ENCODE measurements around the gene PTGS1.
"Not testable (repeated sequence)": the region's sequence is repeated elsewhere in the genome, so short reads cannot be mapped to it uniquely, and the experiment has no call there.

PTGS1 gene

DNA sequence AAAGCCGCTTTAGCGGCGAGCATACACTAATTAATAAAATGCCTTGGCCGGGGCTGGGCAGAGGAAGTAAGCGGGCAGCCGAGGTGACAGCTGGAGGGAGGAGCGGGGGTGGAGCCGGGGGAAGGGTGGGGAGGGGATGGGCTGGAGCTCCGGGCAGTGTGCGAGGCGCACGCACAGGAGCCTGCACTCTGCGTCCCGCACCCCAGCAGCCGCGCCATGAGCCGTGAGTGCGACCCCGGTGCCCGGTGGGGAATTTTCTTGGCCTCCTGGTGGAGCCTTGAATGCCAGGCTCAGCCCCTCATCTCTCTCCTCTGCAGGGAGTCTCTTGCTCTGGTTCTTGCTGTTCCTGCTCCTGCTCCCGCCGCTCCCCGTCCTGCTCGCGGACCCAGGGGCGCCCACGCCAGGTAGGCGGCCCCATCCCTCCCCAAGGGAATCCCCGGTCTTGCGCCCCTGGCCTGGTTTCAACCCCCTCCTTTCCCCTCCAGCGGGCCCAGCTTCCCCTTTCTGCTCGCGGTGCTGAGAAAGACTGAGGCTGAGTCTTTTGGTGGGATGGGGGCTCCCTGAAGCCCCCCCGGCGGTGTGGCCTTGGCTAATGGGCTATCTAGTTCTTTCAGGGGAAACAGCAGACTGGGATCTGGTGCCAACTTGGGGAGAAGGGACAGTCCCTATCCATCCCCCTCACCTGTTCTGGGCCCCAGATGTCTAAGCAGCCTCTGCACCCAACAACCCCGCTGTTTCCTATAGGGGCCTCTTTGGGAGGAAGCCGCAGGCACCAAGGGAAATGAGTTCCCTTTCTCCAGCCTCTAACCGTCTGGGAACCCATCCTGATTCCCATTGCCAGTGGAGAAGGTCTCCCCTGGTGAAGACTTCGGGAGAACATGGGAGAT, at the start of gene PTGS1:
Gene PTGS1 (plus strand): TSS at position 156 of the 887 bp plus-strand sequence. CDS start 61 bp downstream, at position 217.
- no peak for DNase-seq (ENCODE audit: low spot score)

DNA sequence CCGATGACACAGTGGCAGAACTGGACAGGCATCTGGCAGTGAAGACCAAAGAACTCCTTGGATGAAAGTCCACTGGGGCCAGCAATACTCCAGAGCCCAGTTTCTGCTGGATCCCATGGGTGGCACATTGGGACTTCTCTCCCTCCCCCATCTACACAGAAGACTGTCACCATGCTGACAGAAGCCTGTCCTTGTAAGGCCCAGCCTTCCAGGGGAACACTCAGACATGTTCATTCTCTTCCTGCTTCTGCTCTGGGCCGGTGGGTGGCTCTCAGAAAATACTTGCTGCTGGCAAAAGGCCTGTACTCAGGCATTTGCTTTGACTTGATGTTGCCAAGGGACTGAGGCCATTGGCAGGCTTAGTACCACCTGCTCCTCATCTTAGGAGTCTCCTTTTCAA, 48.3 kb upstream of the PTGS1 start:
- no peak for DNase-seq (ENCODE audit: low spot score)

DNA sequence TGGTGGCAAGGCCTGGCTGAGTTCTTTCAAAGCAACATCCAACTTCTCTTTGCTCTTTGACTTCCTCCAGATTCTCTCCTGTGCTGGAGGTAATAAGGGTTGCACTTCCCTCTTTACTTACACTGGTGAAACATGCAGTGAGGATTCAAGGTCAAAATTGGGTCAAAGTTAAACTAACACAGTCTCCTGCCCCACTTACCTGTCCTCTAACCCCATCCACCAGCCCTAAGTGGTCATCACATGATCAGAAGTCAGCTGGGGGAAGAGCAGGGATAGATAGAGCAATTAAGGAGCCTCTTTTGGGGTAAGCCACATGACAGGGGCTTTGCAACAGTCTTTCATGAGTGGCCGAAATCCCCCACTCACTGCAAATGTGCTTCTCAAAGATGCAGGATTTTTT, 46.2 kb upstream of the PTGS1 start:
- not testable (repeated sequence) for DNase-seq (ENCODE audit: low spot score)

- DNase-seq (ENCODE audit: low spot score): no peak
Measured at GRCh38 chr9:122325124-122325523, 45.7 kb upstream of the PTGS1 start.

DNA sequence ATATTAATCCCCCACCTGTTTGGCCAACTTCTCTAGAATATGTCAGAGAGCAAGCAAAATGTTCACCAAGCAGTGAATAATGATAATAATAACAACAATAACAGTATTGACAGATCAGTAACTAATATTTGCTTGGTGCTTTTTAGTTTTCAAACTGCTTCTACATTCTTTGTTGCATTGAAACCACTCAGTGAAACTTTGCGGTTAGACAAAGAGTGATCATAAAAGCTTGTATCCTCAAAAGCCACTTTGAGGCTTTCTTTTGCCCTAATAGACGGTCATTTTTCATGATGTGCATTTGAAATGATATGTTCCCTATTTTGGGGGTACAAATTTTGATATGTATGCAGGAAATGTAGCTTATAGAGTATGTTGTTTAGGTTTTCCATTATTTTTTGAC, 43.6 kb upstream of the PTGS1 start:
- no peak for DNase-seq (ENCODE audit: low spot score)

- DNase-seq (ENCODE audit: low spot score): no peak
Measured at GRCh38 chr9:122329597-122329996, 41.2 kb upstream of the PTGS1 start.

DNA sequence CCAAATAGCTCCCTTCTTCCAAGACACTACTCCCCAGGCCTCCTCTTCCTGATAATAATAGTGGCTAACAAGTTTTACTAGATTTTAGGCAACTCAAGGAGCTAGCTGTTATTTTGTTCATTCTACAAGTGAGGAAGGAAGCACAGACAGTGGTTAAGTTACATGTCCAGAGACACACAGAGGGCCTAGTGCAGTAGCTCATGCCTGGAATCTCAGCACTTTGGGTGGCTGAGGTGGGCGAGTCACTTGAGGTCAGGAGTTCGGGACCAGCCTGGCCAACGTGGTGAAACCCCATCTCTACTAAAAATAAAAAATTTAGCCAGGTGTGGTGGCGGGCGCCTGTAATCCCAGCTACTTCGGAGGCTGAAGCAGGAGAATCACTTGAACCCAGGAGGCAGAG, 40.4 kb upstream of the PTGS1 start:
- DNase-seq (ENCODE audit: low spot score): not testable (repeated sequence)

DNA sequence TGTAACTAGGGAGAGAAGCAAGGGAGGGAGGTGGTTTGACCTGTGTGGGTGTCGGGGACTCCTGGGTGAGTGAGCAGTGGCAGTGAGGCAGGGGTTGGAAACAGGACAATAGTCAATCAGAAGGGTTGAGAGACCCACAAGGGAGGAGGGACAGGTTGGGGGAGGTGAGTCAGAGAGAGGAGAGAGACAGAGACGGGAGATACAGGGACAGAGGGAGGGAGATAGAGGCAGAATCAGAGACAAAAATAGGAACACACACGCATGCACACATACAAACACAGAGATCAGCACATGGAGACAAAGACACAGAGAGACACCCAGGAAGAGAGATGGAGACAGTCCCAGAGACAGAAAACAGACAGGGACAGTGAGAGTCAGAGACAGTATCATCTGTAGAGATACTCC, 39.3 kb upstream of the PTGS1 start:
- DNase-seq (ENCODE audit: low spot score): no peak

- DNase-seq (ENCODE audit: low spot score): no peak
Measured at GRCh38 chr9:122332083-122332482, 38.7 kb upstream of the PTGS1 start.

DNA sequence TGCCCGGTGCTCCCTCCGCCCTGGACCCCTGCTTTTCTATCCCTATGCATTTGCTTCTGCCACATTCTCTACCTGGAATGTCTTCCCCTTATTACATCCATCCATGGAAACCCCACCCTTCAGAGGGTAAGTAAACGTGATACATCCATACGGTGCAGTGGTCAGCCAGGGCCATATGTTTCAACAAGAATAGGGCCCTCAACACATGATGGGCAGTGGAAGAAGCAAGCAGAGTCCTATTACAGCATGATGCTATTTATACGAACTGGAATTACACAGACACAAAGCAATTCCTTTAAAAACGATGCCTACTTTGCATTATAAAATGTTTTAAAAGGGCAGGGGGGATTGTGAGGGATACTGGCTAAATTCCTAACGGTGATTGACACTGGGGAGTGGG, 38.2 kb upstream of the PTGS1 start:
- DNase-seq (ENCODE audit: low spot score): no peak

- no peak for DNase-seq (ENCODE audit: low spot score)
Measured at GRCh38 chr9:122333169-122333808, 37.5 kb upstream of the PTGS1 start.

DNA sequence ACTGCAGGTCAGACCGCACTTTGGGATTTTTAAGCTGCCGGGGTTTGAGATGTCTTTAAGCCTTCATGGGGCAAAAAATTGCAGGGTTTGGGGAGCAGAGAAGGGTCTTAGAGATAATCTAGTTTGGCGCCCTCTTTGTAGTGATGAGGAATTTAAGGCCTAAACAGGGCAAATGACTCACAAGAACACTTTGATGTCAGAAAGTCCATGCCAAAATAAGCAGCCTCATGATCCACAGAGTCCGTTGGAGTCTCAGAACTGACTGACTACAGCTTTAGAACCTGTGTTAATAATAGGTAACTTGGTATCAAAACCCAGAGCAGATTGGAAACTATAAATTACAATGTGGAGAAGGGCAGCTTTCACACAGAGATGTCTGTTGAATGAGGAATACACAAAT, 35.9 kb upstream of the PTGS1 start:
- DNase-seq (ENCODE audit: low spot score): no peak

DNA sequence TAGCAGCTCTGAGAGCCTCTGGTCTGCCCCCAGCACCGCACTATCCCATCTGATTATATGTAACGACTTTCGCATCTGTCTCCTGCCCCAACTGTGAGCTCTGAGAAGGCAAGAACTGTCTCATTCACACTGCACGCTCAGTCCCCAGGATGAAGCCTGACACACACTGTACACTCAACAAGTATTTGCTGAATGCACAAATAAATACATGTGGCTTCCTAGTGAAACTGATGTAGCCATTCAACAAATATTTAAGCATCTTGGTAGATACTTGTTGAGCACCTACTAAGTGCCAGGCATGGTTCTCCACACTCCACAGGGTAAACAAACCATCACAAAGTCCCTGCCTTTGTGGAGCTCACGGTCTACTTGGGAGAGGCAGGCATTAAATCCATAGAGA, 34.6 kb upstream of the PTGS1 start:
- no peak for DNase-seq (ENCODE audit: low spot score)

GRCh38 chr9:122336866-122337555, 33.8 kb upstream of the PTGS1 start:
- DNase-seq (ENCODE audit: low spot score): no peak

DNA sequence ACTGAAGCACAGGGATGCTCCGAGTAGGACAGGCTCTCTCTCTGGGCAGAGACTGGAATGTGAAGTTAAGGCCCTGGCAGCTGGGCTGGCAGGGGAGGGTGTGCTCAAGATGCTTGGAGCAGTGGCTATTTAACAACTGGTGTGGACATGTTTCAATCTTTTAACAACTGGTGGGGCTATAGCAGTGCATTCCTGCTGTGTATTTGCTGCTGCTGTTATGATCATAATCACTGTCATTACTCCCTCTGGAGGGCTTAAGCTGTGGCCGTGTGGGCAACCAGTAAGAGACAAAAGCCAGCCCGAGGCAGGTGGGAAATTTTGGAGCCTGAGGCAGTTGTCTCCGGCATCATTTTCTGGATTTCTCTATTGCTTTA, 33.3 kb upstream of the PTGS1 start:
- DNase-seq (ENCODE audit: low spot score): no peak

DNA sequence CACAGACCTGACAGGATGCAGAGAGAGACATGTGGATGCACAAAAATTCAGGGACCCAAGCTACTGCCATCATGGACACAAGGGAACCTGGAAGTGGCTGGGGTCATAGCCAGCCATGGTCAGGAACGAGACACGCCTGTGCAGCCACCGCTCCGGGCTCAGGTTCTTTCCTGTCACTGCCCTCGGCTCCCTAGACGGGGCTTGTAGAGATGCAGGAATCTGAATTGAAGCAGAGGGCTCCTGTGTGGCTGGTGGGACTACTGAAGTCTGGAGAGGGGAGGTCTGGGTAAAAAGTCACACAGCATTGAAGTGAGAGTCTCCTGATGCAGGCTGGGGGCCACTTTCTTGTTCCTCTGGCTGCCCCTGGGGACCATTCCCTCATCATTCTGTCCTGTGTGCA, 32.3 kb upstream of the PTGS1 start:
- no peak for DNase-seq (ENCODE audit: low spot score)

GRCh38 chr9:122338994-122339393, 31.8 kb upstream of the PTGS1 start:
- peak; percentile 42 for DNase-seq (ENCODE audit: low spot score)

DNA sequence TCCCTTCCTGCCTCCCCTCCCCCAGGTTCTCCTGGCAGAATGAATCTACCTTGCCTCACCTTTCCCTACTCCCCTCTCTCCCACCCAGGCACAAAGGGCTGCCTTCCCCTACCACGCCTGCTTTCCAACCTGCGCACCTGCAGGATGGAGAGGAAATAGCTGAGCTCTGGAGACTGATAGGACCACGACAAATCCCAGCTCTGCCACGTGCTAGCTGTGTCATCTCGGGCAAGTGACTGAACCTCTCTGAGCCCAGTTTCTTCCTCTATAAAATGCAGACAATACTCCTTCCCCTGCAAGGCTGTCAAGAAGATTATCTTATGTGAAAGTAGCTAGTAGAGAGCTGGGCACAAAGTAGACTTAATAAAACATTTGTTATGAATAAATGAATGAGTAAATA, 31.2 kb upstream of the PTGS1 start:
- DNase-seq (ENCODE audit: low spot score): no peak

- DNase-seq (ENCODE audit: low spot score): no peak
Measured at GRCh38 chr9:122340161-122340560, 30.7 kb upstream of the PTGS1 start.

DNA sequence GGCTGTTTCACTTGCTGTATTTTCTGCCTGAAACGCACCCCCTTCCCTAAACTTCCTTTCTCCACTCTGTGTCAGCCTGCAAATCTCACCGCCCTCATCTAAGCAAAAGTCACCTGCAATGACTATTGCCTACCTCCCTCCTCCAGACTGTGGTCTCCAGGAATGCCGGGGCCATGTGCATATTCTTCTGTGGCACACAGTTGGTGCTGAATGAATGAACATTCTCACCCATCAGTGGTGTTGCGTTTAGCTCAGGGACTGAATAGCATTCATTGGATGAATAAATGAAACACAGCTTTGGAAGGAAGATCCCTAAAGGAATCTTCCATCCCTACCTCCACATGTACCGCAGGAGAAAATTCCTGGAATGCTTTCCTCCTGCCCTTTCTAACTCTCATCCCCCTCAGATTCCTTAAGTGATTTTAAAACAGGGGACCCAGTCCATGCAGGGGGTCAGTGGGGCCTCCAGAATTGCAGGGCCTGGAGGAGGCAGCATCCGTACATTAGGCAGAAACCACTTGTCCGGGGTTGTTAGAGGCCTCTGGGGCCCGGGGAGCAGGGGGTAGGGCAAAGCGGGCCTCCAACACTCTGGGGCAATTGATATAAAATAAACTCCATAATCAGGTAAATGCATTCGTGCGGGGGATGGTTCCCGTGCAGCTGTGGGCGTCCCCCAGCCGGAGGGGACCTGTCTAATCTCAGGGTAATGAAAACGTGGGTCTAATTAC, 28.3 kb upstream of the PTGS1 start:
- DNase-seq (ENCODE audit: low spot score): no peak

DNA sequence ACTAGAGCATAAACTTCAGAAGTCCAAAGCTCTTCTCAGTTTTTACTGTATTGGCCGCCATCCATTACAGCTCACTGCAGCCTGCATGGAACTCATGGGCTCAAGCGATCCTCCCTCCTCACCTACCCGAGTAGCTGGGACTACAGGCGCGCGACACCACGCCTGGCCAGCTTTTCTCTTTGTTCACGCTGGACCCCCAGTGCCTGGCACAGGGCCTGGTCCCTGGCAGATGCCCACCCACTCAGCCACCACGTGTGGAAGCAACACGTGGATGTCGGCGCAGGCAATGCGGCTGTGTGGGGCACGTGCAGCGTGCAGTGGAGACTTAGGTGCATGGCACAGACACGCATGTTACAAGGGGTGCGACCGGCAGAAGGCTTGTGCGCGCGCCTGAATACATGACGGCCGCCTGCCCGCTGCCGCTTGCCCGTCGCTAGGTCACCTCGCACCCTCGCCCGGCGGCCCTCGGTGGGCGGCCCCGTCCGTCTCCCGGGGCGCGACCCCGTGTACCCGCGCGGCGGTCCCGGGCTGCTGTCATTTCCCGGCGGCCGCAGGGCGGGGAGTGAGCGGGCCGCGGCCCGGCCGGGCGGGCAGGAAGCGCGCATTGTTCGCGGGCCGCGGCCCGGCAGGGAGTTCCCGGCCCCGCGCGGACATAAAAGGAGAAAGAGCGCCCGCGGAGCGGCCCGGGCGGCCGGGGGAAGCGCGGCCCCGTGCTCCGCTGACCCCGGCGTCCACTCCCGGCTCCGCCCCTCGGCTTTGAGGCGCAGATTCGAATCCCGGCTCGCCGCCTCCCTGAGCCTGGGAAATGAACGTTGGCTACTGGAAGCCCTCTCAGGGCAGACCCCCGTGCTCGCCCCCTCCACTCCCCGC, 24.1 kb upstream of the PTGS1 start:
- DNase-seq (ENCODE audit: low spot score): no peak

All from putamen (tissue), 1 donor.